Epithelial cell of proximal tubule (primary cell): ENCODE results near the gene GDPD3. TPM values are rescaled to one million over a fixed set of nuclear protein-coding genes. Genes with fewer than 3 reads are reported as not detected.

ENCODE experiments used
- DNase-seq: peaks from one replicate; pipeline ENCODE4 v3.0.0-alpha.2; 2011; ENCODE audit warnings: low read depth
- H3K4me3 ChIP-seq: 2 replicates; pipeline ENCODE4 v1.5.1; 2011; ENCODE audit warnings: low read depth, mild to moderate bottlenecking, low read length
- total RNA-seq: library from RNA; depleted of rRNA; stranded (reverse); fragments of >200 nt; gene quantifications from 2 replicates; pipeline ENCODE4 v1.2.3, GENCODE V29; 2015
- TF ChIP-seq, protein P1 (sequence below): conservative IDR thresholded peaks from 2 replicates; pipeline ENCODE4 v1.5.1; 2012; ENCODE audit warnings: low read depth, mild to moderate bottlenecking, low read length

The GDPD3 gene
- total RNA-seq, 1 donor from 2014 or later = not detected

GRCh38 chr16:30084096-30084815 lies 29.1 kb downstream of the GDPD3 start:
- no peak for DNase-seq
- H3K4me3 ChIP-seq = no peak overlapping the region
- TF ChIP-seq, protein P1, sequence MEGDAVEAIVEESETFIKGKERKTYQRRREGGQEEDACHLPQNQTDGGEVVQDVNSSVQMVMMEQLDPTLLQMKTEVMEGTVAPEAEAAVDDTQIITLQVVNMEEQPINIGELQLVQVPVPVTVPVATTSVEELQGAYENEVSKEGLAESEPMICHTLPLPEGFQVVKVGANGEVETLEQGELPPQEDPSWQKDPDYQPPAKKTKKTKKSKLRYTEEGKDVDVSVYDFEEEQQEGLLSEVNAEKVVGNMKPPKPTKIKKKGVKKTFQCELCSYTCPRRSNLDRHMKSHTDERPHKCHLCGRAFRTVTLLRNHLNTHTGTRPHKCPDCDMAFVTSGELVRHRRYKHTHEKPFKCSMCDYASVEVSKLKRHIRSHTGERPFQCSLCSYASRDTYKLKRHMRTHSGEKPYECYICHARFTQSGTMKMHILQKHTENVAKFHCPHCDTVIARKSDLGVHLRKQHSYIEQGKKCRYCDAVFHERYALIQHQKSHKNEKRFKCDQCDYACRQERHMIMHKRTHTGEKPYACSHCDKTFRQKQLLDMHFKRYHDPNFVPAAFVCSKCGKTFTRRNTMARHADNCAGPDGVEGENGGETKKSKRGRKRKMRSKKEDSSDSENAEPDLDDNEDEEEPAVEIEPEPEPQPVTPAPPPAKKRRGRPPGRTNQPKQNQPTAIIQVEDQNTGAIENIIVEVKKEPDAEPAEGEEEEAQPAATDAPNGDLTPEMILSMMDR = no peak

DNA sequence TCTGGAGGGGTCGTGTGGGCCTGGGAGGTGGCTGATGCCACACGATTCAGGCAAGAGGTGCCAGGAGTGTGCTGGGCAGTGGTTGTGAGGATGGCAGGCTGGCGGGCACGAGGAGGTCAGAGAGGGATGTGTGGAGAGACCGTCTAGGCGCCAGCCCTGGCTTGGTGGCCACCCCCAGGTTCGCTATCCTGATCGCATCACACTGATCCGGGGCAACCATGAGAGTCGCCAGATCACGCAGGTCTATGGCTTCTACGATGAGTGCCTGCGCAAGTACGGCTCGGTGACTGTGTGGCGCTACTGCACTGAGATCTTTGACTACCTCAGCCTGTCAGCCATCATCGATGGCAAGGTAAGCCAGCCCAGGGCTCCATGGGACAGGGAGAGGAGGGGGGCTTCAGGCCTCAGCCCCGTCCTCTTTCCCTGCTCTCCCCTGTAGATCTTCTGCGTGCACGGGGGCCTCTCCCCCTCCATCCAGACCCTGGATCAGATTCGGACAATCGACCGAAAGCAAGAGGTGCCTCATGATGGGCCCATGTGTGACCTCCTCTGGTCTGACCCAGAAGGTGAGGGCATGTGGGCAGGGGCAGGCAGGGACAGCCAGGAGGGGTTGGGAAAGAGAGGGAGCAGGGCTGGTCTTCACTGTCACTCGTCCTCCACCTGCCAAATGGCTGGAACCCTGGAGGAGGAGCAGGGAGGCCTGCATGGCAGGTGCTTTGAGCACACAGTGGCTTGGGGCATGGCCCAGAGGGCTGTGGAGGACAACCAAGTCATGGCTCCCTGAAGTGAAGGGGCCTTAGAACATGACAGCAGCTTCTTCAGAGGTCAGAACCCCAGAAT lies 29.9 kb downstream of the GDPD3 start:
- TF ChIP-seq, protein P1 = no peak
- no peak overlapping the region for H3K4me3 ChIP-seq
- no peak for DNase-seq

DNA sequence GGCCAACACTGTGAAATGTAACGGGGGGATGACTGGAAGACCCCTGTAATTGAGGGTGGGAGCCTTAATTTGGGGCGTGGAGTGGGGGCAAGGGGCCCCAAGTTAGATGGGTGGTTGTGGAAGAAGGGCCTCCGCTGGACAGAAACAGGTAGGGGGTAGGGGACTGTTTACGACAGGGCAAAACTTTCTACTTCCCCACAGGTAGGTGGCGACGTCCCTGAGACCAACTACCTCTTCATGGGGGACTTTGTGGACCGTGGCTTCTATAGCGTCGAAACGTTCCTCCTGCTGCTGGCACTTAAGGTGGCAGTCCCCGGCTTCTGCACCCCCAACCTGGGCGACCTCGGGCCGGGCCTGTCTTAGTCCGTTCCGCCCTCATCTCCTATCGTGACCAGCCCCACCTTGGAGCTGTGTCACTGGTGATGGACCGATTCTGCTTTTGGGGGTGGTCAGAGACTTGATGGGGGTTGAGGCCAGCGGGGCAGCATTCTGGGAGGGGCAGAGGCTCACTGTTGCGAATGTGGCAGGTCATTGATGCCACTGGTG lies 30.7 kb downstream of the GDPD3 start:
- DNase-seq = no peak
- H3K4me3 ChIP-seq = no peak overlapping the region
- TF ChIP-seq, protein P1 = peak; percentile 30

GRCh38 chr16:30079480-30079879 lies 33.9 kb downstream of the GDPD3 start:
- H3K4me3 ChIP-seq = no peak overlapping the region
- TF ChIP-seq, protein P1 = no peak
- DNase-seq = no peak

DNA sequence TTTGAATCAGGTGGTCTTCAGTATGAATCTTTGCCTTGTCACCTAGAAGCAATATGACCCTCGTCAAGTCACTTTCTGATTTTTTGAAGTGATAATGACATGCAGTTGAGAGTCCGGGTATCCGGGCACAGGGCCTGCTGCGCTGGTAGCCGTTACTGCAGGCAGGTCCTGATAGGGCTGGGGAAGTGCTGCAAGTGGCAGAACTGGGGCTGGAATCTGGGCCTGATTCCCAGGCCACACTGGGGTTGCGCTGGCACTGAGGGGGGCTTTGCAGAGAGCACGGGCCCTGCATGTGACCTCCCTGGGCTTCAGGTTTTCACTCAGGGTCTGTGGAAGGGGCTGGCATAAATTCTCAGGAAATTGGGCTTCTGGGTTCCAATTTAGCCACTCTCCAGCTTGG lies 34.6 kb downstream of the GDPD3 start:
- no peak for DNase-seq
- TF ChIP-seq, protein P1 = no peak
- no peak overlapping the region for H3K4me3 ChIP-seq

DNA sequence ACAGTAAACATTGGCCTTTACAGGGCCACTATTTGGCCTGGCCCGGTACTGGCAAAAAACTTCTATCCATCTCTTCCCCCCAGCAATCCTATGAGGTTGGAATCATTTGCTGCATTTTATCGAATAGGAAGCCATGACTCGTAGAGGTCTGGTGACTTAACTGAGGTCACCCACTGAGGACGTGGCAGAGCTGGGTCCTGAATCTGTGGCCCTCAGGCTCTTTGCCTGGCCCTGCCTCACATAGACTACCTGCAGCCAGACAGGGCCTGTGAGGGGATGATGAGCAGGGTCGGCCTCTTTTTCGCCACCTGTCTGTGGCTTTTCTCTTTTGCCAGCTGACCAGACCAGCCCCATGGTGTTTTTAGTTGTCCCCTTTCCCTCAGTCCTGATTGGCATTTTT lies 35.7 kb downstream of the GDPD3 start:
- TF ChIP-seq, protein P1 = no peak
- no peak overlapping the region for H3K4me3 ChIP-seq
- DNase-seq = no peak
